ENCODE data around the gene PLXNB2.

PLXNB2 gene

GRCh38 chr22:50286701-50287318 is 20.6 kb downstream of the PLXNB2 start:
- Mint-ChIP-seq H3K4me1 (no peaks in the 10 kb centered on the region), H3K9me3 (no peaks in the 10 kb centered on the region), H3K36me3 (ENCODE audit: low read depth) (peaks cover 8% of the 10 kb centered on the region), H3K27me3 (ENCODE audit: low read depth) (no peaks in the 10 kb centered on the region), H3K4me3 (no peak overlapping the region), H3K27ac (no peak overlapping the region)
- no peak for TF ChIP-seq CTCF (IDR thresholded peaks at IDR 0.05; ENCODE audit: unreplicated experiment in 3 of 3)

DNA sequence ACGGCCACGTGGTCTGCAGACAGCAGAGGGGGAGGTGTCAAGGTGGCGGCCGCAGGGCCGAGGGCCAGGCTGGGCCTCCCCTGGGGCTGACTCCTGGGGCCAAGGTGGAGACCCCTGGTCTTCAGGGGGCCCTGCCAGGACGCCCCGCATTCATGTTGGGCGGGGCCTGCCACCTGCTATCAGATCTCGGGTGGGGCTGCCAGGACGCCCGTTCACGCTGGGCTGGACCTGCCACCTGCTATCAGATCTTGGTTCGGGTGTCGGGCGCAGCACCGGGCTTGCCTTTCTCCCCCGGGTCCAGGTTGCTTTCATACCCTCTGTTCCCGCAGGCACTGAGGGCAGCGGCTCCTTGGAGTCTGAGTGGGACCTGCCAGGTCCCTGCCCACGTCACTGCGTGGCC is 21.2 kb downstream of the PLXNB2 start:
- H3K36me3 Mint-ChIP-seq (ENCODE audit: low read depth), result peaks cover 11% of the 10 kb centered on the region
- no peaks in the 10 kb centered on the region for H3K9me3 Mint-ChIP-seq
- H3K27me3 Mint-ChIP-seq (ENCODE audit: low read depth), result no peaks in the 10 kb centered on the region
- no peaks in the 10 kb centered on the region for H3K4me1 Mint-ChIP-seq
- H3K27ac Mint-ChIP-seq, result no peak overlapping the region
- no peak for TF ChIP-seq CTCF (IDR thresholded peaks at IDR 0.05; ENCODE audit: unreplicated experiment in 3 of 3)
- no peak overlapping the region for H3K4me3 Mint-ChIP-seq

DNA sequence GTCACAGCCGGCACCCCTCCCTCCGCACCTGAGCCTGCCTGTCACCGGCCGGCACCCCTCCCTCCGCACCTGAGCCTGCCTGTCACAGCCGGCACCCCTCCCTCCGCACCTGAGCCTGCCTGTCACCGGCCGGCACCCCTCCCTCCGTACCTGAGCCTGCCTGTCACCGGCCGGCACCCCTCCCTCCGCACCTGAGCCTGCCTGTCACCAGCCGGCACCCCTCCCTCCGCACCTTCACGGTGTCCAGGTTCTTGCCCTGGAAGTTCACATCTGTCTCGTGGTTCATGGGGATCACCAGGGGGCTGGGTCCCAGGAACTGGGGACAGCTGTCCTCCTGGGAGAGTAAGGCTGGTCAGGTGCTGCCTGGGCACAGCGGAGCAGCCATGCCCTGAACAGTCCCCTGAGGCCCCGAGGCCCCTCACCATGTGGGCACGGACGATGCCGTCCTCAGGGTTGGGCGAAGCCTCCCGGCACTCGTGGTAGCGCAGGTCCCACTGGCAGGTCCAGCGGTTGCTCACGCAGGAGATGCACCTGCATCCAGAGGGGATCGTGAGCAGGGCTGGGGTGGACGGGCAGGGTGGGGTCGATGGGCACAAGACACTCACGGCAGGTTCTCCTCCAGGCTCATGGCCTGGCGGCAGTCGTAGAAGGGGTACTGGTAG is 21.7 kb downstream of the PLXNB2 start:
- Mint-ChIP-seq H3K27me3 (ENCODE audit: low read depth) (no peaks in the 10 kb centered on the region), H3K4me1 (no peaks in the 10 kb centered on the region), H3K4me3 (no peak overlapping the region), H3K9me3 (no peaks in the 10 kb centered on the region), H3K27ac (no peak overlapping the region), H3K36me3 (ENCODE audit: low read depth) (peaks cover 16% of the 10 kb centered on the region)
- TF ChIP-seq CTCF (IDR thresholded peaks at IDR 0.05; ENCODE audit: unreplicated experiment in 3 of 3), result no peak

GRCh38 chr22:50284479-50284878 is 23.0 kb downstream of the PLXNB2 start:
- H3K4me3 Mint-ChIP-seq, result no peak overlapping the region
- H3K36me3 Mint-ChIP-seq (ENCODE audit: low read depth), result peaks cover 17% of the 10 kb centered on the region
- no peaks in the 10 kb centered on the region for H3K9me3 Mint-ChIP-seq
- no peak for TF ChIP-seq CTCF (IDR thresholded peaks at IDR 0.05; ENCODE audit: unreplicated experiment in 3 of 3)
- H3K27me3 Mint-ChIP-seq (ENCODE audit: low read depth), result no peaks in the 10 kb centered on the region
- no peaks in the 10 kb centered on the region for H3K4me1 Mint-ChIP-seq
- no peak overlapping the region for H3K27ac Mint-ChIP-seq

GRCh38 chr22:50283821-50284220 is 23.6 kb downstream of the PLXNB2 start:
- no peak for TF ChIP-seq CTCF (IDR thresholded peaks at IDR 0.05; ENCODE audit: unreplicated experiment in 3 of 3)
- Mint-ChIP-seq H3K27me3 (ENCODE audit: low read depth) (no peaks in the 10 kb centered on the region), H3K27ac (no peak overlapping the region)

More at GRCh38 chr22:50283821-50284220, 23.6 kb downstream of the PLXNB2 start:
- no peak overlapping the region for H3K4me3 Mint-ChIP-seq
- no peaks in the 10 kb centered on the region for H3K9me3 Mint-ChIP-seq
- no peaks in the 10 kb centered on the region for H3K4me1 Mint-ChIP-seq
- peaks cover 22% of the 10 kb centered on the region for H3K36me3 Mint-ChIP-seq (ENCODE audit: low read depth)

Data from nephron (organoid).